ENCODE results near the gene PTPRK.
A peak's percentile ranks its signal among the peaks of the same experiment; 100 is the strongest.

Gene PTPRK

DNA sequence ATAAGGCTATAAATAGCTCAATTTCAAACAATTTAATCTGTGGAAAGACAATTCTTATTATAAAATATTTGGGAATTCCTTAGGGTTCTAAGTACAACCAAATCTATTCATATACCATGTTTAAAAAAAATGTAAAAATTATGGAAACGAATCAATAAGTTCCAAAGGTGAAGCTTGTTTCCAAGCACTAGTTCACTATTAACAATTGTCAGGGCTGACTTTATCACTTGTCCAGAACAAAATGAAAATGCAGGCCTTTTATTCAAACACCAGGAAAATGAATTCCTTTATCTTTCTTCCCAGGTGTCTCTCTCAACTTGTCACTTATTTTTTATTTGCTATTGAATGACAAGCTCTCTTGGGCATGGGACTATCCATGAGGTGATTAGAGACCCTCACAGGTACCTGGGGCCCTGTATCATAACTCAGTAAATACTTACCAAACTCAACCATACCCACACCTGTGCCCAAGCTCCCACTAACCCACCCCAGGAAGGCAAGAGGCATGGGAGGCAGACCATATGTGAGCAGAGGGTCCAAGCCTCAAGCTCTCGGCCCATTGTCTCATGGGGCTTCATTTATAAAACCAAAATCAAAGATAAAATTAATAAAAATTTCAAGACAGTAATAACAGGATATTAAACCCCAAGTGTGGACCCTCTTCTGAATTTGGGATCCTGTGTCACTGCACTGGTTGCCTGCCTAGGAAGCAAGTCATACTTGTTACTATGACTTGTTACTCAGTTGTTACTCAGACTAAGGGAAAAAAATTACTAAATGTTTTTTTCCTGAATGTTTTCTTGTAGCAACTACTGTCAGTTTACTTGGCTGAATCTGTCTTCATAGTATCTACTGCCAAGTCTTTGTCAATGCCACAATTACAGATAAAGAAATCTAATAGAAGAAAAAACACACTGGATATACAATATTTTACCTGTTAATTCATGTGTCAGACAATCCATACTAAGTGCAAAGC lies 54.7 kb downstream of the PTPRK start:
- TF ChIP-seq, protein P1, sequence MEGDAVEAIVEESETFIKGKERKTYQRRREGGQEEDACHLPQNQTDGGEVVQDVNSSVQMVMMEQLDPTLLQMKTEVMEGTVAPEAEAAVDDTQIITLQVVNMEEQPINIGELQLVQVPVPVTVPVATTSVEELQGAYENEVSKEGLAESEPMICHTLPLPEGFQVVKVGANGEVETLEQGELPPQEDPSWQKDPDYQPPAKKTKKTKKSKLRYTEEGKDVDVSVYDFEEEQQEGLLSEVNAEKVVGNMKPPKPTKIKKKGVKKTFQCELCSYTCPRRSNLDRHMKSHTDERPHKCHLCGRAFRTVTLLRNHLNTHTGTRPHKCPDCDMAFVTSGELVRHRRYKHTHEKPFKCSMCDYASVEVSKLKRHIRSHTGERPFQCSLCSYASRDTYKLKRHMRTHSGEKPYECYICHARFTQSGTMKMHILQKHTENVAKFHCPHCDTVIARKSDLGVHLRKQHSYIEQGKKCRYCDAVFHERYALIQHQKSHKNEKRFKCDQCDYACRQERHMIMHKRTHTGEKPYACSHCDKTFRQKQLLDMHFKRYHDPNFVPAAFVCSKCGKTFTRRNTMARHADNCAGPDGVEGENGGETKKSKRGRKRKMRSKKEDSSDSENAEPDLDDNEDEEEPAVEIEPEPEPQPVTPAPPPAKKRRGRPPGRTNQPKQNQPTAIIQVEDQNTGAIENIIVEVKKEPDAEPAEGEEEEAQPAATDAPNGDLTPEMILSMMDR (conservative IDR thresholded peaks at IDR 0.05; ENCODE audit: low read length): no peak
- DNase-seq (ENCODE audit: low read depth): no peak
- no peak overlapping the region for H3K4me3 ChIP-seq (ENCODE audit: low read length)

DNA sequence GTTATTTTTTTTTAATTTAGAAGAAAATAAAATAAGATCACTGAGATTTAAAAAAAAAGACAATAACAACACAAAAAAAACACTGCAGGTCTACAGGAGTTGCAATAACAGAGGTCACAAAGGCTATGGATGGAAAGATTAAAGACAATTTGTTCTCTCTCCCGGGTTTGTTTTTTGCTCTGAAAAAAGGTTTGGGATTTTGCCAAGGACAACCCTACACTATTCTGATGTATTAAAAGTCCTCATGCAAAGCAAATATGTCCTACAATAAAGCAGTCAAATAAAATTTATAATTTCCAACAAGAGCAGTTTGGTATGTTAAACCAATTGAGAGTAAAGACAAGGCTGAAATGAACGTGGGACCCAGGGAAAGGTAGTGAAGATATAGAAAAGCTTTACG lies 55.6 kb downstream of the PTPRK start:
- TF ChIP-seq, protein P1 (conservative IDR thresholded peaks at IDR 0.05; ENCODE audit: low read length): no peak
- DNase-seq (ENCODE audit: low read depth): no peak
- H3K4me3 ChIP-seq (ENCODE audit: low read length): no peak overlapping the region

DNA sequence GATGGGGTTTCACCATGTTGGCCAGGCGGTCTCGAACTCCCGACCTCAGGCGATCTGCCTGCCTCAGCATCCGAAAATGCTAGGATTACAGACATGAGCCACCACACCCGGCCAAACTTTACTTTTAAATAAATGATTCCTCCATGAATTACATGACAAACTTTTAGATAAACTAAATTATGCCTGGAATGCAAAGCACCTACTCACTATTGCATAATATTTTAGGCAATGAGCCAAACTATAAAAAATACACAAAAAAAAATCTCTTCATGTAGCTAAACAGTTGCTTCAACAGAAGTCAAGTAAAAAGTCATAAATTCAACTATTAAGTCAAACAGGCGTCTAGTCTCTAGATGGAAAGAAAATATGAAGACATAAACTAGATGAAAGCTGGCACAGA lies 56.5 kb downstream of the PTPRK start:
- H3K4me3 ChIP-seq (ENCODE audit: low read length): no peak overlapping the region
- TF ChIP-seq, protein P1 (conservative IDR thresholded peaks at IDR 0.05; ENCODE audit: low read length): no peak
- DNase-seq (ENCODE audit: low read depth): peak; percentile 26

DNA sequence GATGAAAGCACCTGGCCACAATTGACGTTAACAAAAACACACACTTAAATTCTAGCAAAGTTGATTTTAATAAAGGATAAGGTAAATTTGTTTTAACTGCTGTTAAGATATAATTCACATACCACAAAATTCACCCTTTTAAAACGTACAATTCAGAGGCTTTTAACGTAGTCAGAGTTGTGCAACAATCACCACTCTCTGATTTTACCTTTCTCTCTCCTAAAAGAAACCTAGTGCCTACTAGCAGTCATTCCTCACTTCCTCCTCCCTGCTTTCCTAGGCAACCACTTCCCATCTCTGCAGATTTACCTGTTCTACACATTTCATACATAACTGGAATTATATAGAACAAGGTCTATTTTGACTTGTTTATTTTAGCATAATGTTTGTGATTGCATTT lies 58.9 kb downstream of the PTPRK start:
- DNase-seq (ENCODE audit: low read depth): no peak
- TF ChIP-seq, protein P1 (conservative IDR thresholded peaks at IDR 0.05; ENCODE audit: low read length): no peak
- H3K4me3 ChIP-seq (ENCODE audit: low read length): no peak overlapping the region

DNA sequence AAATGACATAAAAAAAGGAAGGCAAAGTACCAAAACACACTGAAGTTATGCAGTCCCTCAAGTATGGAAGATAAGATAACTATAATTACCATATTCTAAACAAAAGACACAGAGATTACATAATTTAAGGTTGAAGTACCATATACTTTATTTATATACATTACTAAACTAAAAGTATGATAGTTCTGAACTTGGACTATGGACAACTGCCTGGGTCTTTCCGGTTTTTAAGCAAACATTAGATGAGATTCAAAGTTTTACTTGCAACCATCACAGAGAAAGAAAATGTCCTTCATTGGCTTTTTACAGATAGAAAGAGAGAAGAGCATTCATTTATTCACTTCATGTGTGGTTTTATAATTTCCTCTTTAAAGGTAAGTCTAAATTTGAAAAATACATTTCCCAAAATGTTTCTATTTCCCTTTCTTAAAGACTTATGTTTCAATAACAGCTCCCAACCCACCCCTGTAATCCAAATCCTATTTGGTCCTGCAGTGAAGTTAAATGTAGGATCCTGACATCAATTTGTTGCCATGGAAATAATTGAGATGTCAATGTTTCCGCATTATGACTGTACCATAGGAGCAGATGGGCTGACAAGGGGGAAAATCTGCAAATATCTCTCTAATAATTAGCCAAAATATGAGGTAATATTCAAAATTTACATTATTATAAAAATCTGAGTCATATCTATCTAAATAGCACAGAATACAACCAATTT lies 63.7 kb downstream of the PTPRK start:
- H3K4me3 ChIP-seq (ENCODE audit: low read length): no peak overlapping the region
- DNase-seq (ENCODE audit: low read depth): no peak
- TF ChIP-seq, protein P1 (conservative IDR thresholded peaks at IDR 0.05; ENCODE audit: low read length): no peak

DNA sequence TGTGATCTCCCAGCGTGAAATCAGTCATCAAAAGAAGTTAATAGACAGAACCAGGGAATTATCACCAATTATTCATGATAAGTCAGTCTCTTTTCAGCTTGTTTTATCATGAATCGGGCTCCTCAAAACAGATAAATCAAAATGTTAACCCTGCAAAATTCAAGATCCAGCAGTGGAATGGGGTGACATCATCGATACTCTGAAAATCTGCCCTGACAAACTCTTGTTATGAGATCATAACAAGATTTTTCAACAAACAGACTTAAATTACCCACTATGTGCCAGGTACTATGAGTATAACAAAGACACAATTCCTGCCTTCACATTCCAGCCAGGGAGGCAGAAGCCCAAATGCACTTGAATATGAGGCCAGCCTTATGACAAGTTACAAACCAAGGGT lies 64.4 kb downstream of the PTPRK start:
- no peak overlapping the region for H3K4me3 ChIP-seq (ENCODE audit: low read length)
- DNase-seq (ENCODE audit: low read depth): no peak
- TF ChIP-seq, protein P1 (conservative IDR thresholded peaks at IDR 0.05; ENCODE audit: low read length): no peak

All from AG10803 (cell line).